ENCODE results near the gene KDM4F. TPM values are rescaled to one million over a fixed set of nuclear protein-coding genes. Genes with fewer than 3 reads are reported as not detected.

KDM4F gene
- polyA plus RNA-seq, 1 donor from 2014 or later, result not detected

GRCh38 chr11:95059046-95059445 is 9.8 kb downstream of the KDM4F start:
- Histone ChIP-seq H3F3A (ENCODE audit: insufficient read depth, low read length, poor library complexity, severe bottlenecking) (no peaks in the 10 kb centered on the region), H2AFZ (ENCODE audit: low read depth, low read length) (no peak overlapping the region), H3K4me2 (ENCODE audit: low read length) (no peak overlapping the region)

DNA sequence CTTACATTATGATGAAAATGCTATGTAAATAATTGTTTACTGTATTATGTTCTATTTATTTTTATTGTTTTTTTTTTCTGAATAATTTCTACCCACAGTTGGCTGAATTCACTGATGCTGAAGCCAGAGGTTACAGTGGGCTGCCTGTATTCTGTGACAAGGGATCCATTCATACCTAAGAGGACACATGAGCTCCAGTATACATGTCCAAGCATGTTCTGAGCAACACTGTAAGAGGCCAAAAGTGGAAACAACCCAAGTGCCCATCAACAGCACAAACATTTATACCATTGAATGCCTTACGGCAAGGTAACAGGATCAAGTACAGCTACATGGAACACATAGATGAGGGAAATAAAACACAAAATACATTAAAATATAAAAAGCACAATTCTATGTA is 16.1 kb downstream of the KDM4F start:
- H3K27me3 ChIP-seq (ENCODE audit: insufficient read depth, low read depth, low read length), result no peaks in the 10 kb centered on the region
- H3K27ac ChIP-seq (ENCODE audit: low read length), result no peak overlapping the region
- H3K79me2 ChIP-seq (replicated peaks; ENCODE audit: insufficient read depth, low read length), result peaks cover 14% of the 10 kb centered on the region
- H3K4me2 ChIP-seq (ENCODE audit: low read length), result no peak overlapping the region
- H3K4me3 ChIP-seq (ENCODE audit: low read length), result no peak overlapping the region
- H3K9ac ChIP-seq (ENCODE audit: low read length), result no peak overlapping the region
- H3K9me3 ChIP-seq (ENCODE audit: low read length), result no peaks in the 10 kb centered on the region
- TF ChIP-seq, protein P1, sequence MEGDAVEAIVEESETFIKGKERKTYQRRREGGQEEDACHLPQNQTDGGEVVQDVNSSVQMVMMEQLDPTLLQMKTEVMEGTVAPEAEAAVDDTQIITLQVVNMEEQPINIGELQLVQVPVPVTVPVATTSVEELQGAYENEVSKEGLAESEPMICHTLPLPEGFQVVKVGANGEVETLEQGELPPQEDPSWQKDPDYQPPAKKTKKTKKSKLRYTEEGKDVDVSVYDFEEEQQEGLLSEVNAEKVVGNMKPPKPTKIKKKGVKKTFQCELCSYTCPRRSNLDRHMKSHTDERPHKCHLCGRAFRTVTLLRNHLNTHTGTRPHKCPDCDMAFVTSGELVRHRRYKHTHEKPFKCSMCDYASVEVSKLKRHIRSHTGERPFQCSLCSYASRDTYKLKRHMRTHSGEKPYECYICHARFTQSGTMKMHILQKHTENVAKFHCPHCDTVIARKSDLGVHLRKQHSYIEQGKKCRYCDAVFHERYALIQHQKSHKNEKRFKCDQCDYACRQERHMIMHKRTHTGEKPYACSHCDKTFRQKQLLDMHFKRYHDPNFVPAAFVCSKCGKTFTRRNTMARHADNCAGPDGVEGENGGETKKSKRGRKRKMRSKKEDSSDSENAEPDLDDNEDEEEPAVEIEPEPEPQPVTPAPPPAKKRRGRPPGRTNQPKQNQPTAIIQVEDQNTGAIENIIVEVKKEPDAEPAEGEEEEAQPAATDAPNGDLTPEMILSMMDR (IDR thresholded peaks at IDR 0.05; ENCODE audit: poor library complexity, severe bottlenecking), result no peak
- TF ChIP-seq SMC3 (conservative IDR thresholded peaks at IDR 0.05; ENCODE audit: poor library complexity), result no peak
- no peak for TF ChIP-seq POLR2AphosphoS5 (IDR thresholded peaks at IDR 0.05)
- TF ChIP-seq TAF1 (IDR thresholded peaks at IDR 0.05; ENCODE audit: low read depth), result no peak
- no peak for TF ChIP-seq EP300 (conservative IDR thresholded peaks at IDR 0.05; ENCODE audit: poor library complexity, severe bottlenecking)
- H3F3A ChIP-seq (ENCODE audit: insufficient read depth, low read length, poor library complexity, severe bottlenecking), result peaks cover 10% of the 10 kb centered on the region
- no peaks in the 10 kb centered on the region for H3K9me2 ChIP-seq (ENCODE audit: insufficient read depth, low read length)
- H2AFZ ChIP-seq (ENCODE audit: low read depth, low read length), result no peak overlapping the region
- H3K36me3 ChIP-seq (ENCODE audit: insufficient read depth, low read length), result no peaks in the 10 kb centered on the region
- H4K20me1 ChIP-seq (ENCODE audit: insufficient read depth), result no peaks in the 10 kb centered on the region

More at GRCh38 chr11:95059046-95059445, 9.8 kb downstream of the KDM4F start:
- no peaks in the 10 kb centered on the region for H3K9me3 ChIP-seq (ENCODE audit: low read length)
- no peaks in the 10 kb centered on the region for H4K20me1 ChIP-seq (ENCODE audit: insufficient read depth)
- no peak overlapping the region for H3K9ac ChIP-seq (ENCODE audit: low read length)
- no peaks in the 10 kb centered on the region for H3K36me3 ChIP-seq (ENCODE audit: insufficient read depth, low read length)
- no peak overlapping the region for H3K27ac ChIP-seq (ENCODE audit: low read length)
- TF ChIP-seq RAD21 (conservative IDR thresholded peaks at IDR 0.05), result no peak
- TF ChIP-seq, protein P2, sequence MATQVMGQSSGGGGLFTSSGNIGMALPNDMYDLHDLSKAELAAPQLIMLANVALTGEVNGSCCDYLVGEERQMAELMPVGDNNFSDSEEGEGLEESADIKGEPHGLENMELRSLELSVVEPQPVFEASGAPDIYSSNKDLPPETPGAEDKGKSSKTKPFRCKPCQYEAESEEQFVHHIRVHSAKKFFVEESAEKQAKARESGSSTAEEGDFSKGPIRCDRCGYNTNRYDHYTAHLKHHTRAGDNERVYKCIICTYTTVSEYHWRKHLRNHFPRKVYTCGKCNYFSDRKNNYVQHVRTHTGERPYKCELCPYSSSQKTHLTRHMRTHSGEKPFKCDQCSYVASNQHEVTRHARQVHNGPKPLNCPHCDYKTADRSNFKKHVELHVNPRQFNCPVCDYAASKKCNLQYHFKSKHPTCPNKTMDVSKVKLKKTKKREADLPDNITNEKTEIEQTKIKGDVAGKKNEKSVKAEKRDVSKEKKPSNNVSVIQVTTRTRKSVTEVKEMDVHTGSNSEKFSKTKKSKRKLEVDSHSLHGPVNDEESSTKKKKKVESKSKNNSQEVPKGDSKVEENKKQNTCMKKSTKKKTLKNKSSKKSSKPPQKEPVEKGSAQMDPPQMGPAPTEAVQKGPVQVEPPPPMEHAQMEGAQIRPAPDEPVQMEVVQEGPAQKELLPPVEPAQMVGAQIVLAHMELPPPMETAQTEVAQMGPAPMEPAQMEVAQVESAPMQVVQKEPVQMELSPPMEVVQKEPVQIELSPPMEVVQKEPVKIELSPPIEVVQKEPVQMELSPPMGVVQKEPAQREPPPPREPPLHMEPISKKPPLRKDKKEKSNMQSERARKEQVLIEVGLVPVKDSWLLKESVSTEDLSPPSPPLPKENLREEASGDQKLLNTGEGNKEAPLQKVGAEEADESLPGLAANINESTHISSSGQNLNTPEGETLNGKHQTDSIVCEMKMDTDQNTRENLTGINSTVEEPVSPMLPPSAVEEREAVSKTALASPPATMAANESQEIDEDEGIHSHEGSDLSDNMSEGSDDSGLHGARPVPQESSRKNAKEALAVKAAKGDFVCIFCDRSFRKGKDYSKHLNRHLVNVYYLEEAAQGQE (IDR thresholded peaks at IDR 0.05; ENCODE audit: borderline replicate concordance), result no peak
- no peak for TF ChIP-seq POLR2AphosphoS5 (IDR thresholded peaks at IDR 0.05)
- TF ChIP-seq, protein P1 (IDR thresholded peaks at IDR 0.05; ENCODE audit: poor library complexity, severe bottlenecking), result no peak
- no peak for TF ChIP-seq TAF1 (IDR thresholded peaks at IDR 0.05; ENCODE audit: low read depth)
- no peak for TF ChIP-seq SMC3 (conservative IDR thresholded peaks at IDR 0.05; ENCODE audit: poor library complexity)
- TF ChIP-seq EP300 (conservative IDR thresholded peaks at IDR 0.05; ENCODE audit: poor library complexity, severe bottlenecking), result no peak
- no peak for TF ChIP-seq EZH2 (IDR thresholded peaks at IDR 0.05; ENCODE audit: borderline replicate concordance, insufficient read depth, low read length, poor library complexity, severe bottlenecking)
- TF ChIP-seq MXI1 (conservative IDR thresholded peaks at IDR 0.05; ENCODE audit: poor library complexity, severe bottlenecking), result no peak
- no peaks in the 10 kb centered on the region for H3K79me2 ChIP-seq (replicated peaks; ENCODE audit: insufficient read depth, low read length)
- no peak overlapping the region for H3K4me3 ChIP-seq (ENCODE audit: low read length)
- no peaks in the 10 kb centered on the region for H3K27me3 ChIP-seq (ENCODE audit: insufficient read depth, low read depth, low read length)
- H3K9me2 ChIP-seq (ENCODE audit: insufficient read depth, low read length), result no peaks in the 10 kb centered on the region

All from neural cell (in vitro differentiated cells).